HG03135 (cell line): Measurements from ENCODE around the gene ENAM.

Experiments used
- ATAC-seq: cut with Tn5 transposase; IDR thresholded peaks from one replicate; pipeline ENCODE4 v1.9.1; 2021; ENCODE audit warnings: mild to moderate bottlenecking, moderate library complexity; ENCODE audit not compliant: unreplicated experiment

The ENAM gene

DNA sequence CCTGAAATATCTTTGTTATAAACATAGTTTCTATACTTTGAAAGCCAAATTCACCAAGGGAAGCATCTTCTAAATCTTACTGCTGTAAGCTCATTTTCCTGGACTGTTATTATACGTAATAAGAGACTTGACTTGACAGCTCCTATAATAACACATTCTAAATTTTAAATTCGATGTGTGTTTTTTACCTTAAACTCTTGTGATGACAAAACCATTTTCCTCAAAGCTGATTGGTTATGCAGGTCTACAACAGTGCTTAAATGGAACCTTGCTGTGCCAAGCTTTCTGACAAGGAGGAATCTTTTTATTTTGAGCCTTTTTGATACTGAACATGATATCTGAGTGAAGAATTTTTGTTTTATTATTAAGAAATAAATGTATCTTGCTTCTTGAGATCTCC lies at the start of gene ENAM:
TSS of gene ENAM (plus strand) at position 301 of the 400 bp plus-strand sequence. CDS start 757 bp downstream, outside the sequence.
- ATAC-seq = no peak

DNA sequence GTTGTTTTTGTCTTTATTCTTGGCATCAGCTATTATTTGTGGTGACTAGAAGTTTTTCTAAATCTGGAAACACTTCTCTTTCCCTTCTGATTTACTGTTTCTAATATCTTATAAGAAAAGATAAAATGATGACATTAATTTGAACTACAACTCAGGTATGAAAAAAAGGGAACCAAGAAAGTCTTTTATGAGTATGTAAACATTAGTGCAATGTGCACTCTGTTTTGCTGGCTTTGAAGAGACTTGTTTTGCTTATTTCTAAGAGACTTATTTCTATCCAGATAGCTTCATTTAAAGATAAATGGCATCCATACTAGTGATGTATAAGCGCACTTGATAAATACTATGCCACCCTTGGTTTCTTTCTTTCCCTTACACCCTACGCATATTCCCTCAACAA lies 46.6 kb upstream of the ENAM start:
- no peak for ATAC-seq

DNA sequence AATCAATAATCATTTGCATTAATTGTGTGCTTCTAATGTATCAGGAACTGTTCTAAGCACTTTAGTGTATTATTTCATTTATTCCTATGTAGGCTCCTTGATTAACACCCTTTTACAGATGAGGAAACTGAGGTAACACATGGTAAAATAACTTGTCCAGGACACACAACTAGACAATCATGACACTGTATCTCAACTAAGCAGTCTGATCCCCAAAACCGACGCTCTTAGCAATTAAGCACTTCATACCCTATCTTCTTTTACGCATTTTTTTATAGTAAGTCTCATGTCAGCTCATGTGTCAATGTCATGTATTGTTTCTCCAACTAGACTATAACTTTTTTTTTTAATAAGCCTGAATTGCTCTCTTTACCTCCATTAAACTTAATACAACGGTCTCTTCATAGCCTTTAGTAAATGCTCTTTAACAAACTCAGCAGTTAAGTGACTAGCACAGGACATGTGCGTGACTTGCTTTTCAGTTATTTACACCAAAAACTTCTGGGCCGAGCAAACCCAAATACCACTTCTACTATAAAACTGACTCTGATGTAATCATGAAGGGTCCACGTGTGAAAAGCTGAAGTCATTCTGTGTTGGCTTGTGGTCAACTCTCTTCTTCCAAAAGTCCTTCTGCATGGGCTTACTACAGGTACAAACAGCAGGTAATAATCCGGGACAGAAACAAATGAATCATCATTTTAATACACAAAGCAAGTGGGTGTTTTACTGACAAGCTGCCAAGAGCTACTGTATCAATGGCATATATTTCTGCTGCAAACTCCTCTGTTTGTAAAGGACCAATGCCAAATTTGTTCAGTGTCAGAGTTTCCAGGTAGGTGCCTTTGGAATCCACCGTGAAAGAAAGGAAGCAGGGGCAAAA lies 44.4 kb upstream of the ENAM start:
- no peak for ATAC-seq

GRCh38 chr4:70586841-70587240 lies 41.7 kb upstream of the ENAM start:
- no peak for ATAC-seq

- peak; percentile 98 for ATAC-seq
Measured at GRCh38 chr4:70589785-70590184, 38.8 kb upstream of the ENAM start.

DNA sequence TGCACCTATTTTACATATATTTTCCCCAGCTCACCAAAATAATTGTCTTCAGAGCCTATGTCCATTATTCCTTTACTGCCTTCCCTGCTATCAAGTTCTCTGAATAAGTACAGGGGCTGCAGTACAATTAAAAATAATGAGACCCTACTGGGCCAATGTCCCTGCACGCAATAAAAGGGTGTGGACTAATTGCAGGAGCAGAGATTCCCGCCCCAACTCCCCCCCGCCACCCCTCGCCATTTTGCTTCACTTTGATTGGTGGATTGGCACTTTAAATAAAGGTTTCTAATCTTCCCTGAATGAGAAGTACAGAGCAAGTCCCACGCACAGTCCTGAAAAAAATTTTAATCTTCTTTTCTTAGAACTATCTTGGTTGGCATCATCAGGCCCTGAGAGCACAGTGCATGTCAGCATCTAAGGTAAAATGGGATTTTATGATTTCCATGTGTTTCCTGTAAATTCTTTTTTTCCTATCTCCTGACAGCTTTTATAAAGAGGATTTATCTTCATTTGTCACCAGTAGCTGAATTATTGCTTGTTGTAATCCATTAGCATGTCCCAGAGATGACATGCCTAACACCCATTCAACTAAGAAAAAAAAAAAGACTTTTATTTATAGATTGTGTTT lies 36.5 kb upstream of the ENAM start, which contains the start of gene AMBN:
TSS of gene AMBN (plus strand) at position 302 of the 628 bp plus-strand sequence. CDS start at position 405, 103 bp downstream.
- no peak for ATAC-seq

GRCh38 chr4:70594196-70594595 lies 34.3 kb upstream of the ENAM start:
- no peak for ATAC-seq

DNA sequence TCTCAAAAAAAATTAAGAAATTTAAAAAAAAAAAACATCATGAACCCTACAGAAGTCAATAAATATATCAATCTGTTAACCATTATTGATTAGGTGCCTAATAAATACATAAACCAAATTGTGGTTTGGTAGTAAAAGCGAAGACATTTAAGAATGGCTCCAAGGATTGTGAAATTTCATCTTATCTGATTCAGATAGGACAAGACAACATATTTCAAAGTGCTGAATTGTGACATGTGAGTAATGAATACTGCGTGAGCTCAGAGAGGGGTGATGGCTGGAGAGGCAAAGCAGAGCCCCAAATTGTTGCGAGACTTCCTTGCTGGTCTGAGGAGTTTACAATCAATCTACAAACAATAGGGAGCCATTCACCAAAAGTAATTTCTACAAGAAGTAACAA lies 28.2 kb upstream of the ENAM start:
- no peak for ATAC-seq

- peak; percentile 9 for ATAC-seq
Measured at GRCh38 chr4:70600977-70601376, 27.6 kb upstream of the ENAM start.

- ATAC-seq = peak; percentile 97
Measured at GRCh38 chr4:70601422-70602039, 27.0 kb upstream of the ENAM start.

DNA sequence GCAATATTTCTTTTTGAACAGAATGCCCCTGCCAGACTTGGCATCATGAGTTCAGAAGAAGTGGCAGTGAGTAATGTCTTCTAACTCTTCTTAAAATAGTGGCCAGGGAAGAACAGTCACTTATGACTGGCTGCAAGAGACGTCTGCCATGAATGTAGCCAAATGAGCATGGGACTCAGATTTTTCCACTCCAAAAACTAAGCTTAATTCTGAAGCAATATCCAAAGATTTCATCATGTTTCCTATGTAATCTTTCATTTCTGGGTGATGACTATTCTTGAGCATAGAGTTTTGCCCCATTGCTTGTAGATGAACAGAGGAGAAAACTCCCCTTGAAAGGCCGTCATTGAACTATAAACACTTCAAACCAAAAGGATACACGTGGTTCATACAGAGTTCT lies 24.7 kb upstream of the ENAM start:
- no peak for ATAC-seq

- ATAC-seq = no peak
Measured at GRCh38 chr4:70606459-70606858, 22.1 kb upstream of the ENAM start.

GRCh38 chr4:70607334-70607853 lies 21.1 kb upstream of the ENAM start:
- ATAC-seq = no peak

- ATAC-seq = no peak
Measured at GRCh38 chr4:70608324-70608723, 20.2 kb upstream of the ENAM start.

- ATAC-seq = peak; percentile 67
Measured at GRCh38 chr4:70613306-70614183, 15.0 kb upstream of the ENAM start.

DNA sequence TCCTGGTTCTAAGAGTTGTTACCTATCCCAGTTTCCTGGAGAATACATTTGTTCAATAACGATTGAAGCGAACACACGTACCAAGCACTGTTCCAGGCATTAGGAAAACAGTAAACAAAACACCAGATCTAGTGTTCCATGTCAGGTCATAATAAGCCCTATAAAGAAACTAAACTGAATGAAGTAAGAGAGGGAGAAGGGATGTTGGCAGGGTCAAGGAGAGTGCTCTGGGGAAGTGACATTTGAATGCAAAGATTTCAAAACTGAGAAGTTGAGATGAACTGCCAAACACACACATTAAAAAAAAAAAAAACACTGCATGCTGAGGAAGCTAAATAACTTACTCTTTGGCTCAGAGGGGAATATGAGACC lies 14.4 kb upstream of the ENAM start:
- ATAC-seq = no peak

DNA sequence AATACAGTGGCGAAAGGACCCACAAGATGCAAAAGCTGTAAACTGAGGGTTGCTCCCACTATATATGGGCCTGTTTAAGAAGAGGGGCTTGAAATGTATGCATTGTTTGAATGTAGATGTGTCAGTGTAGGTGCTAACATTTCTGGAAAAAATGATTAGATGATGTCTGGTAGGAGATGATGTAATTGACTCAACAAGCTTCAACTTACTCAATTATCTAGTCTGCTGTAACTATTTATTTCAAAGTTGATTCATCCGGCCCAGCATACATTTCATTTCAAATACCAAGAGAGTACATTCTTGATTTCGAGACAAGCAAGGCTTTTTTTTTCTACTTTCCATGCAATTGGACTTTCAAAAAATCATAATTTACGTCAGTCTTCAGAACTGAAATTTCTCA lies 9.3 kb upstream of the ENAM start:
- ATAC-seq = no peak

GRCh38 chr4:70619778-70620177 lies 8.8 kb upstream of the ENAM start:
- no peak for ATAC-seq

DNA sequence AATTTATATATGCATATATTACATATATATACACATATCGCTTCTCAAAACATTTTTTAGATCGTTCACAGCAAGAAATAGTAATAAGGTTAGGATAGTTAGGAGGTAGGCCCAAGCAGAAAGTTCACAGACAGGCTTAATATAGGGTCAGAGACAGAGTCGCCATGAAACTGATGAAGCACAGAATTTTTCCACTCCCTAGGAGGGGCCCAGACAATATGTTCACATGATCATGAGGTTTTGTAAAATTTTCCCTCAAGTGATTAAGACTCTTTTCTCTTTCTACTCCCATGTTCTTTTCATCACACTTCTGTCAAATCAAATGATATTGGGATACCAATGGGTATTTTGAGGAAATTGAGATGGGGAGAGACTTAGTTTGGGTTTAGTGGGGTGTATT lies 5.2 kb upstream of the ENAM start:
- no peak for ATAC-seq

GRCh38 chr4:70624226-70624793 lies 4.2 kb upstream of the ENAM start:
- ATAC-seq = no peak
